Adrenal gland (tissue), 12 donors: ENCODE measurements around the gene MRI1. TPM values are rescaled to one million over a fixed set of nuclear protein-coding genes. Genes with fewer than 3 reads are reported as not detected.
"Not testable (repeated sequence)": the region's sequence is repeated elsewhere in the genome, so short reads cannot be mapped to it uniquely, and the experiment has no call there.

Source experiments
- DNase-seq, 7 donors: peaks; one replicate each; pipeline ENCODE4 v3.0.0-alpha.2; 2019 to 2020
- H3K27ac ChIP-seq, 5 donors: fragments of 200-600 bp; sonication (generic) in 4 of 5; 1 replicate in 3 of 5; 2 replicates in 2 of 5; pipeline versions ENCODE4 v1.5.1 to v1.8.0; 2016 to 2020; ENCODE audit warnings: mild to moderate bottlenecking in 1 of 5
- H3K27me3 ChIP-seq: fragments of 200-600 bp; 2 replicates; pipeline ENCODE4 v1.8.0; 2021
- H3K36me3 ChIP-seq, 2 donors: fragments of 200-600 bp; replicated peaks in 1 of 2; 1 replicate in 1 of 2; 2 replicates in 1 of 2; pipeline versions ENCODE4 v1.5.1 to v1.8.0; 2018 to 2022
- H3K4me1 ChIP-seq, 2 donors: fragments of 200-600 bp; replicated peaks in 1 of 2; 1 replicate in 1 of 2; 2 replicates in 1 of 2; pipeline versions ENCODE4 v1.5.1 to v1.8.0; 2018 to 2021
- H3K4me3 ChIP-seq, 4 donors: fragments of 200-600 bp; sonication (generic) in 3 of 4; one replicate each; pipeline ENCODE4 v1.5.1; 2016 to 2018
- H3K9me3 ChIP-seq, 3 donors: fragments of 200-600 bp; sonication (generic) in 1 of 3; replicated peaks in 1 of 3; 1 replicate in 2 of 3; 2 replicates in 1 of 3; pipeline versions ENCODE4 v1.5.1 to v1.8.0; 2016 to 2021
- POLR2A ChIP-seq, 2 donors: fragments of 450-650 bp; IDR thresholded peaks; one replicate each; pipeline ENCODE4 v1.6.1; 2017; ENCODE audit warnings: antibody characterized with exemption in 2 of 2, mild to moderate bottlenecking in 2 of 2, moderate library complexity in 1 of 2
- WGBS, 4 donors: extraction: QIAGEN DNeasy Blood & Tissue Kit in 2 of 4; methylation state at CpG; one replicate each; pipeline versions ENCODE4 v1.1.5 to v1.1.7; 2013 to 2017; 5-methylcytosine and 5-hydroxymethylcytosine counted together
- intact Hi-C, 2 donors: fragments of 100-400 bp; cut with DNase I; formaldehyde crosslinking; loops; one replicate each; pipeline versions ENCODE4 v1.14.1 to v1.15.0; 2022 to 2023
- polyA plus RNA-seq, 3 donors: library from polyadenylated mRNA; stranded (reverse); fragments of 200-250 nt in 2 of 3; fragments of 350-450 nt in 1 of 3; fragmentation: Illumina TruSeq in 1 of 3; extraction: RNeasy Lipid Tissue Mini Kit (QIAGEN cat#74804) in 1 of 3; gene quantifications; one replicate each; pipeline ENCODE4 v1.2.3, GENCODE V29; 2013 to 2014
- total RNA-seq, 9 donors: library from RNA; depleted of rRNA in 4 of 9; stranded (reverse); fragments of >200 nt in 4 of 9; fragments of 120-200 nt in 1 of 9; fragmentation: NEBNext Ultra II Directional in 1 of 9; extraction: Animal tissue kit (Norgen Biotek cat#: 25700) in 1 of 9; gene quantifications; one replicate each; pipeline versions ENCODE4 v1.1.0 to v1.2.4, GENCODE V29; 2013 to 2023
- TF ChIP-seq, protein P1 (sequence below), 6 experiments: fragments of 450-650 bp in 4 of 6; fragments of 200-600 bp in 2 of 6; sonication (generic) in 1 of 6; IDR thresholded peaks; 1 replicate in 5 of 6; 2 replicates in 1 of 6; pipeline versions ENCODE4 v1.5.1 to v1.8.0; 2016 to 2021; ENCODE audit warnings: antibody characterized with exemption in 6 of 6, mild to moderate bottlenecking in 2 of 6, moderate library complexity in 1 of 6
- donor health status: healthy with polysubstance abuse.
- donor health status: Bipolar disorder and iron deficiency.
- donor health status: DM: yes; HTN: yes; CAD: no.
- donor health status: DM: no; HTN: no; CAD: no.
- donor health status: DM: no; HTN: no; CAD: no.
- donor health status: DM: yes; HTN: yes; CAD: no.

The MRI1 gene
- total and polyA plus RNA-seq, 12 donors: 11.9 to 69.6 (median 38.1) TPM

DNA sequence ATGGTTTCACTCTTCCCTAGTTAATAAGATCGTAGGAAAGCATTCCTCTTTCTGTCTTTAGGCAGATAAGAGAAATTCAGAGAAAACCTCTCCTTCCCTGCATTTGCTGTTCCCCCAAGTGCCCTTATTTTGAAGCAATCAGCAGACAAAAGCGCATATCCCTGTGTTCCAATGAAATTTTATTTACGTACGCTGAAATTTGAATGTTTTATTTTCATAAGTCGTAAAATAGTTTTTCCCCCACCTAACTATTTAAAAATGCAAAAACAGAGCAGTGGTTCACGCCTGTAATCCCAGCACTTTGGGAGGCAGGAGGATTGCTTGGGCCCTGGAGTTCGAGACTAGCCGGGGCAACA, 17.2 kb upstream of the MRI1 start:
- peaks cover 0 to 7% of the 10 kb centered on the region in 2 donors for H3K36me3 ChIP-seq
- WGBS, 4 donors: 86 to 91% (median 89%) methylated on average over 8 of the region's 8 CpGs
- no peaks in the 10 kb centered on the region for H3K27me3 ChIP-seq
- no peak for TF ChIP-seq POLR2A (IDR thresholded peaks at IDR 0.05)
- TF ChIP-seq, protein P1, sequence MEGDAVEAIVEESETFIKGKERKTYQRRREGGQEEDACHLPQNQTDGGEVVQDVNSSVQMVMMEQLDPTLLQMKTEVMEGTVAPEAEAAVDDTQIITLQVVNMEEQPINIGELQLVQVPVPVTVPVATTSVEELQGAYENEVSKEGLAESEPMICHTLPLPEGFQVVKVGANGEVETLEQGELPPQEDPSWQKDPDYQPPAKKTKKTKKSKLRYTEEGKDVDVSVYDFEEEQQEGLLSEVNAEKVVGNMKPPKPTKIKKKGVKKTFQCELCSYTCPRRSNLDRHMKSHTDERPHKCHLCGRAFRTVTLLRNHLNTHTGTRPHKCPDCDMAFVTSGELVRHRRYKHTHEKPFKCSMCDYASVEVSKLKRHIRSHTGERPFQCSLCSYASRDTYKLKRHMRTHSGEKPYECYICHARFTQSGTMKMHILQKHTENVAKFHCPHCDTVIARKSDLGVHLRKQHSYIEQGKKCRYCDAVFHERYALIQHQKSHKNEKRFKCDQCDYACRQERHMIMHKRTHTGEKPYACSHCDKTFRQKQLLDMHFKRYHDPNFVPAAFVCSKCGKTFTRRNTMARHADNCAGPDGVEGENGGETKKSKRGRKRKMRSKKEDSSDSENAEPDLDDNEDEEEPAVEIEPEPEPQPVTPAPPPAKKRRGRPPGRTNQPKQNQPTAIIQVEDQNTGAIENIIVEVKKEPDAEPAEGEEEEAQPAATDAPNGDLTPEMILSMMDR (IDR thresholded peaks at IDR 0.05): no peak
- H3K4me1 ChIP-seq: peaks cover 8 to 12% of the 10 kb centered on the region in 2 donors
- H3K9me3 ChIP-seq: no peaks in the 10 kb centered on the region
- H3K27ac ChIP-seq: peak overlapping the region in 2 of 5 donors; percentile 89 to 92
- intact Hi-C loops: no loop called here
- DNase-seq: no peak
- peak overlapping the region in 1 of 4 donors; percentile 77 for H3K4me3 ChIP-seq

DNA sequence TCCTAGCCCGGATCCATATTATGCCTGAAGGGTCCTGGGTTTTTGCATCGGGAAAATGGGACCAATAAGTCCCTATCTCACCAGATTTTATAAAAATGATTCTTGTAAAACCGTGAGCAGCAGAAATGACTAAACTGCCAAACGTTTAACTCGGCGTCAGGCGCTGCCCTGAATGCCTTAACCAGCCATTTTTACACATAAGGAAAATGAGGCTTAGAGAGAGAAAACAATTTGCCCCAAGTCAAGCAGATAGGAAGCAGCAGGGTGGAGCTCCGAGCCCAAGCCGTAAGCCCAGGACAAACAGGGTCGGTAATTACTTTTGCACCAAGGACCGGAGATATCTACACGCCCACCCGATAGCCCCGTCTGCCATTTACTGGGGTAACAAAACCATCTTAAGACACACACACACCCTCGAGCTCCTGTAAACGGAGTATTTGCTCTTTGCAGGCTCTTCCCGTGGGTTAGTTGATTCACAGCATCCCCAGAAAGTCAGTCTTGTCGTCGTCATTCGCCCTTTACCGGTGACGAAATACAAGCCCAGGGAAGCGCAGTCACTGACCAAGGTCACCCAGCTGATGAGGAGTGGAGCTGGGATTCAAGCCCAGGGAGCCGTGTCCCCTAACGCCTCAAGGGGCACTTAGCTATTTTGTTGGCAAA, 16.0 kb upstream of the MRI1 start:
- Histone ChIP-seq H3K27me3 (no peaks in the 10 kb centered on the region), H3K36me3 (peaks cover 0 to 19% of the 10 kb centered on the region in 2 donors), H3K27ac (peak overlapping the region; percentile 40 to 94 (median 89)), H3K4me3 (peak overlapping the region; percentile 54 to 90 (median 76)), H3K9me3 (no peaks in the 10 kb centered on the region), H3K4me1 (peaks cover 8 to 12% of the 10 kb centered on the region in 2 donors)
- WGBS, 4 donors: 0 to 4% (median 2%) methylated on average over 24 to 25 of the region's 25 CpGs
- TF ChIP-seq, protein P1 (IDR thresholded peaks at IDR 0.05): peak in 1 of 6 experiments; percentile 13
- TF ChIP-seq POLR2A (IDR thresholded peaks at IDR 0.05): peak in 1 of 2 donors; percentile 20
- intact Hi-C loops: no loop called here
- DNase-seq: peak; percentile 64 to 87 (median 79)

DNA sequence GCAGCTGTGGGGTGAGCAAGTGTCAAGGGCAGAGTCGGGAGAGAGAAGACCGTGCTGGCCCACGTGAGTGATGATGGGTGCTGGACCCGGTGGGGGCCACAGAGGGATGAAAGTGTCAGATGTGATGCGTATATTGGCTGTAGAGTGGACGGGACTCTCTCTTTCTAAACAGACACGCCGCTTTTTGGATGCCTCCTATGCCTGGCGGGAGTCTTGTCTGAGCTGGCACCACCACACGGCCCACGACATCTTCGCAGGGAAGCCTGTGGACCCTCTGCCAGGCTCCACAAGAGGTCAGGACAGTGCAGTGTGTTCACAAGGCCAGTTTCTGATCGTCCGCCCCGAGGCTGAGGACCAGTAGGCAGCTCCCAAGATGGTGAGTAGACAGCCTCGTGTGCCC, 12.9 kb upstream of the MRI1 start:
- H3K36me3 ChIP-seq: peaks cover 0 to 48% of the 10 kb centered on the region in 2 donors

DNA sequence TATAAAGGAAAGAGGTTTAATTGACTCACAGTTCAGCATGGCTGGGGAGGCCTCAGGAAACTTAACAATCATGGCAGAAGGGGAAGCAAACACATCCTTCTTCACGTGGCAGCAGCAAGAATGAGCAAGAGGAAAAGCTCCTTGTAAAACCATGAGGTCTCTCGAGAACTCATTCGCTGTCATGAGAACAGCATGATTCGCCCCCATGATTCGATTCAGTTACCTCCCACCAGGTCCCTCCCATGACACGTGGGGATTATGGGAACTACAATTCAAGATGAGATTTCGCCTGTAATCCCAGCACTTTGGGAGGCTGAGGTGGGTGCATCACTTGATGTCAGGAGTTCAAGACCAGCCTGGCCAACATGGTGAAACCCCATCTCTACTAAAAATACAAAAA, 10.7 kb upstream of the MRI1 start:
- H3K4me1 ChIP-seq: not testable (repeated sequence)

More for the DNA sequence above, 12.9 kb upstream of the MRI1 start:
- no peaks in the 10 kb centered on the region for H3K9me3 ChIP-seq
- H3K27me3 ChIP-seq: no peaks in the 10 kb centered on the region
- 82 to 87% (median 85%) methylated on average over 16 of the region's 16 CpGs for WGBS, 4 donors
- no peak overlapping the region for H3K4me3 ChIP-seq
- intact Hi-C loops: no loop called here
- DNase-seq: no peak
- no peak for TF ChIP-seq POLR2A (IDR thresholded peaks at IDR 0.05)
- TF ChIP-seq, protein P1 (IDR thresholded peaks at IDR 0.05): no peak
- peaks cover 8 to 12% of the 10 kb centered on the region in 2 donors for H3K4me1 ChIP-seq
- no peak overlapping the region for H3K27ac ChIP-seq

DNA sequence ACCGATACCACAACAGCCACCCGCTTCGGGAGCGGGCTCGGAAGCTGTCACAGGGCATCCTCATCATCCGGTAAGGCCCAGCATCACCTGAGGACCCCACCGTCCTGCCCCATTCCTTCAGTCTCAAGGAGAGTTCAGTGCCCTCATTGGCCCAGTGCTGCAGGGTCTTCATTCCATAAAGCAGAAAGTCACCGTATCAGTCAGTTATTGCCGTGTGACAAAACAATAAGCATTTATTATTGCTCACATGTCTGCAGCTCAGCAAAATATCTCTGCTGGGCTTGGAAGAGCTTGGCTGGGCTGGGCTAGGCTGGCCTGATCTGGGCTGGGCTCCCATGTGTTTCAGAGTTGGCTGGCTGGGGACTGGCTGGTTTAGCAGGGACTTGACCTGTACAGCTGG, 8.1 kb upstream of the MRI1 start:
- H3K4me1 ChIP-seq: no peaks in the 10 kb centered on the region
- H3K27me3 ChIP-seq: no peaks in the 10 kb centered on the region
- no peak overlapping the region for H3K27ac ChIP-seq
- 96 to 99% (median 97%) methylated on average over 7 to 9 of the region's 9 CpGs for WGBS, 4 donors
- H3K9me3 ChIP-seq: no peaks in the 10 kb centered on the region
- no peak overlapping the region for H3K4me3 ChIP-seq
- intact Hi-C loops: no loop called here
- no peak for DNase-seq
- peaks cover 0 to 95% of the 10 kb centered on the region in 2 donors for H3K36me3 ChIP-seq
- TF ChIP-seq POLR2A (IDR thresholded peaks at IDR 0.05): no peak
- TF ChIP-seq, protein P1 (IDR thresholded peaks at IDR 0.05): no peak

More for the DNA sequence above, 10.7 kb upstream of the MRI1 start:
- H3K36me3 ChIP-seq: peaks cover 0 to 70% of the 10 kb centered on the region in 2 donors
- H3K27me3 ChIP-seq, H3K4me3 ChIP-seq, intact Hi-C loops, H3K9me3 ChIP-seq, DNase-seq, H3K27ac ChIP-seq: not testable (repeated sequence)
- 83 to 91% (median 89%) methylated on average over 4 to 7 of the region's 7 CpGs for WGBS, 4 donors
